GM19467 (cell line): Measurements from ENCODE around the gene C7orf33.
"Not testable (repeated sequence)": the region's sequence is repeated elsewhere in the genome, so short reads cannot be mapped to it uniquely, and the experiment has no call there.

Experiments
- ATAC-seq: cut with Tn5 transposase; IDR thresholded peaks from one replicate; pipeline ENCODE4 v1.9.1; 2021; ENCODE audit warnings: mild to moderate bottlenecking, moderate library complexity; ENCODE audit not compliant: unreplicated experiment

Gene C7orf33

GRCh38 chr7:148579366-148579765, 11.2 kb upstream of the C7orf33 start:
- no peak for ATAC-seq

GRCh38 chr7:148580446-148580845, 10.1 kb upstream of the C7orf33 start:
- no peak for ATAC-seq

- no peak for ATAC-seq
These were observed 8.9 kb upstream of the C7orf33 start for GRCh38 chr7:148581624-148582023.

DNA sequence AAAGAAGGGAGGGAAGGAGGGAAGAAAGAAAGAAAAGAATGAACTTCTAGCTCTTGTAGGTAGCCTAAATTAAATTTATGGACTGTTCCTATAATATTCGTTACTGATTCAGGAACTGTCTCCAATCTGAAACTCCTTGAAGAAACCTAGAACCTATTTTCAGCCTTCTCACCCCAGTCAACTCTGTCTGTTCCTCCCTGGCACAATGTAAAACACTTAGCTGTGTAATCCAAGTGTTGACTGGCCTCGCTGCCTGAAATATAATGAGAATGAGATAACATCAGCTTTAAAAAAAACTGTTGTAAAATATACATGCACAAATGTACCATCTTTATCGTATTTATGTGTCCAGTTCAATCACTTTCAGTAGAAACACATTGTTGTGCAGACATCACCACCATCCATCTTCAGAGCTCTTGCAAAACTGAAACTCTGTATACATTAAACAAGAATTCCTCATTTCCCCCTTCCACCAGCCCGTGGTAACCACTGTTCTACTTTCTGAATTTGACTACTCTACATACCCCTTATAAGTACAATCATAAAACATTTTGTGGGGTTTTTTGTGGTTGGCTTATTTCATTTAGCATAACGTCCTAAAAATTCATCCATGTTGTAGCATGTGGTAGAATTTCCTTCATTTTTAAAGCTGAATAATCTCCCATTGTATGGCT, 6.3 kb upstream of the C7orf33 start:
- peak; percentile 87 for ATAC-seq

DNA sequence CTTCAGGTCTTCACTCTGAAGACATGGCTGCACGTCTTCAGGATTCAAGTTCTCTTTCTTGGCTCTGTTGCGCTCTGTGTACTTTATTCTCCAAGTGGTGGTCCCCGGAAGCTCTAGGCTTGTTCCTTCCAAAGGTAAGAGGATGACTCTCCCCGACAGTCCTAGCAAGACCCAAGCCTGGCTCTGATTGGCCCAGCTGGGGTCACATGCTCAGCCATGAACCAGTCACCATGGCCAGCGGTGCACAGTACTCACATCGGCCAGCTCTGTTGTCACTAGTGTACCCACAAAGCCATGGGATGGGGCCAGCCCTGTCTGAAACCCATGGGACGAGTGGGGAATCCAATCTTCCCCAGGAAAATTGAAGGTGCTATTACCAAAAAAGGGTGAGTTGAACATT, 5.2 kb upstream of the C7orf33 start:
- ATAC-seq, result no peak

GRCh38 chr7:148587076-148587475, 3.5 kb upstream of the C7orf33 start:
- no peak for ATAC-seq

DNA sequence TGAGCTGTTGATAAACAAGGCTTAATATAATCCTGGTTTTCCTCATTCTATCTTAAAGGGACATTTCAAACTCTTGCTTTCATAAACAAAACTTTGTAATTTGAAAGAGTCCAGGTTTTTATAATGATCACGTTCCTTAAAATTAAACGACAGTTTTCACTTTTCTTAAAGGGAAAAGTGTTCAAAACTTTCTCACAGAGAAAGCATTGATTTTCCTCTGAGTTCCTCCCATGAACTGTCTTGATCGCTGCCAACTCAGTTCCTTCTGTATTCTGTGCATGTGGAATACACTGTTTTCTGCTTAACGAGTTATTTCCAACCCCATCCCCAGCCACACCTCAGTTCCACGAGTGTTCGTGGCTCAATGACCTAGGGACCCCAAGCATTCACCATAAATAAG, 2.4 kb upstream of the C7orf33 start:
- ATAC-seq, result no peak

DNA sequence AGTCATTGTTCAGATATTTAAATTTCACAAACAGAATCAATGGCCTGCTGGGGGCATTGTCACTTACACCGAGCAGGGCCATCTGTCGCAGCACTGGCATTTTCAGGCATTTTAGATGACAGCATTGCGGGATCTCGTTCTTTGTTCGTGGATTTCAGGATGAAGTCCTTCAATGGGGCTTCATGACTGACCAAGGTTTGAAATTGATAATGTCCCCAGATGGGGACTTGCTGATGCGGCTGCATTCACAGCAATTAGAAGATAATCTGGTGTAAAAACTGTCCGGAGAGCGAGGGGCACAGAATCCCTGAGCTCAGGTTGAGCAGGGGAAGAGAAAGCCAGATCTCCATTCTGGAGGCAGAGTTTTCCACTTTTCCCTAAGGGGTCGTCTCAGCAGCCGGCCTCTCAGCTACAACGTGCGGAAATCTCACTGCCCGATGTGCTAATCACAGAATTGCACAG, 1.9 kb upstream of the C7orf33 start:
- no peak for ATAC-seq

- no peak for ATAC-seq
These were observed 926 bp upstream of the C7orf33 start for GRCh38 chr7:148589640-148590039.

DNA sequence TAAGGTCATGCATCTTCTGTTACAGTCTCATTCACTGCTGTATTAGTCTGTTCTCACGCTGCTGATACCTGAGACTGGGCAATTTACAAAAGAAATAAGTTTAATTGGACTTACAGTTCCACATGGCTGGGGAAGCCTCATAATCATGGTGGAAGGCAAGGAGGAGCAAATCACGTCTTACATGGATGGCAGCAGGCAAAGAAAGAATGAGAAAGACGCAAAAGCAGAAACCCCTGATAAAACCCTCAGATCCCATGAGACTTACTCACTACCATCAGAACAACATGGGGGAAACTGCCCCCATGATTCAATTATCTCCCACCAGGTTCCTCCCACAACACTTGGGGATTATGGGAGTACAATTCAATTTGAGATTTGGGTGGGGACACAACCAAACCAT, 5.8 kb downstream of the C7orf33 start:
- not testable (repeated sequence) for ATAC-seq

GRCh38 chr7:148598351-148598750, 7.8 kb downstream of the C7orf33 start:
- no peak for ATAC-seq

- no peak for ATAC-seq
These were observed 14.8 kb downstream of the C7orf33 start for GRCh38 chr7:148605350-148605749.

- ATAC-seq, result no peak
These were observed 16.6 kb downstream of the C7orf33 start for GRCh38 chr7:148607151-148607661.

- no peak for ATAC-seq
These were observed 18.6 kb downstream of the C7orf33 start for GRCh38 chr7:148609045-148609725.

GRCh38 chr7:148611692-148612091, 21.1 kb downstream of the C7orf33 start:
- no peak for ATAC-seq

GRCh38 chr7:148615085-148615730, 24.6 kb downstream of the C7orf33 start:
- no peak for ATAC-seq

DNA sequence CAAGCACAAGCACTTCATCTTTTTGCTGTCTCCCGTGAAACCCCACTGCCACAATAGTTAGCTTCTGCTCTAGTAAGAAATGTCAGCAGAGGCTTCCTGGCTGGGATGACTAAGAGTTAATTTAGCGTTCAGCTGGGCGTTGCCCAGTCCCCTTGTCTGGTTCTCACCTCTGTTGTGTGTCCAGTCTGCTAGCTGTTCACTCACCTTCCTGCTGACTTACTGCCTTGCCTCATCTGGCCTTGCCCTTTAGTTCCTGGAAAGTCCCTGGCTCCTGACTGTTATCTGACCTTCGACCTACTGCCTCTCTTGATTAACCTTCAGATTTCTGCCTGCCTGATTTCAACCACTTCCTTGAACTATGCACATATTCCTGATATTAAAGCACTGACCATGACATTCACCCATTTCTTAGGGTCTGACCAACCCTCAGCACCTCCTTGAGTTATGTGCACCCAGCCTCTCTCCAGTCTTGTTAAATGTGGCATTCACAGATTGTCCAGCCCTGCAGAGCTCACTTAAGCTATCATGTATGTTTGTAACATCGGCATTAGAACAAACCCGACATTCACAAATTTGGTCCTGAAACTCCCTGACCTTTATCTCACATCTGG, 30.3 kb downstream of the C7orf33 start:
- ATAC-seq, result no peak

DNA sequence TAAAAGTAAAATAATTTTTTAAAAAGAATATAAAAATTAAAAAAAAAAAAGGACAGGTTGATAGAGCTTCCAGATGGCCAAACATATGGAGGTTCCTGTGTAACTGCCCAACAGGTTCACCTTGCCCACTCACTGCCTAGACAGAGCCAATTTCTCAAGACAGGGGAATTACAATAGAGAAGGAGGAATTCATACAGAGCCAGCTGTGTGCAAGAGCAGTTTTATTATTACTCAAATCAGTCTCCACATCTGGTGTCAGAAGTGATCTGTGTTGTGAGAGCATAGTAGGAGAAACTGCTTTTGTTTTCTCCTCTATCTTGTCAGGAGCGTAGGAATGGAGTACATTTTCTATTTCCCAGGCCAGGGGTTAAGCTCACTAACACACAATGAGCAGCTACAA, 31.0 kb downstream of the C7orf33 start:
- no peak for ATAC-seq

DNA sequence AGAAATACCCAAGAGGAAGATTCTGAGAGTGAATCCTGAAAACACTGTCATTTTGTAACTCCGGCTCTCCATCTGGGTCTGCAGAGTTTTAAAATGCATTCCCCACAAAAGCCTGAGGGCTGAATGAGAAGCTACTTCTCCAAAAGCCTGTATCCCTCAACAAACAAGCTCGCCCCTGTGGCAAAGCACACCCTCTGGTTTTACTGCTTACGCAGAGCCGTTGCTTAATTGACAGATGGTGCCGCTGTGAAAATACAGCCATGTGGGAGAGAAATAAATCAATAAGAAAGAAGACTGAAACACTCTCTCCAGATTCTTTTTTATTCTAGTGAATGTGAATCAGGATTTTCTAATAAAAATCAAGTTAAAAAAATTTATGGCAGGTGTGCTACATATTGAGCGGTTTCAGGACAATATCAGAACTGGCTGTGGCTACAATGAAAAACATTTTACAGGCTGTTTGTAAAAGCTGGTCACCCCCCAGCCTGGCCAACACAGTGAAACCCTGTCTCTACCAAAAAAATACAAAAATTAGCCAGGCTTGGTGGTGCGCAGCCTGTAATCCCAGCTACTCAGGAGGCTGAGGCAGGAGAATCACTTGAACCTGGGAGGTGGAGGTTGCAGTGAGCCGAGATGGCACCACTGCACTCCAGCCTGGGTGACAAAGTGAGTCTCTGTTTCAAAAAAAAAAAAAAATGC, 32.5 kb downstream of the C7orf33 start:
- ATAC-seq, result no peak

- ATAC-seq, result no peak
These were observed 33.2 kb downstream of the C7orf33 start for GRCh38 chr7:148623586-148624282.
